ENCODE measurements around the gene KRTAP10-11.
"Not testable (repeated sequence)": the region's sequence is repeated elsewhere in the genome, so short reads cannot be mapped to it uniquely, and the experiment has no call there.

The KRTAP10-11 gene, protein sequence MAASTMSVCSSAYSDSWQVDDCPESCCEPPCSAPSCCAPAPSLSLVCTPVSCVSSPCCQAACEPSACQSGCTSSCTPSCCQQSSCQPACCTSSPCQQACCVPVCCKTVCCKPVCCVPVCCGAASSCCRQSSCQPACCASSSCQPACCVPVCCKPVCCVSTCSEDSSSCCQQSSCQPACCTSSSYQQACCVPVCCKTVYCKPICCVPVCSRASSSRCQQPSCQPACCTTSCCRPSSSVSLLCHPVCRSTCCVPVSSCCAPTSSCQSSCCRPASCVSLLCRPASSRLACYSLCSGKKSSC

DNA sequence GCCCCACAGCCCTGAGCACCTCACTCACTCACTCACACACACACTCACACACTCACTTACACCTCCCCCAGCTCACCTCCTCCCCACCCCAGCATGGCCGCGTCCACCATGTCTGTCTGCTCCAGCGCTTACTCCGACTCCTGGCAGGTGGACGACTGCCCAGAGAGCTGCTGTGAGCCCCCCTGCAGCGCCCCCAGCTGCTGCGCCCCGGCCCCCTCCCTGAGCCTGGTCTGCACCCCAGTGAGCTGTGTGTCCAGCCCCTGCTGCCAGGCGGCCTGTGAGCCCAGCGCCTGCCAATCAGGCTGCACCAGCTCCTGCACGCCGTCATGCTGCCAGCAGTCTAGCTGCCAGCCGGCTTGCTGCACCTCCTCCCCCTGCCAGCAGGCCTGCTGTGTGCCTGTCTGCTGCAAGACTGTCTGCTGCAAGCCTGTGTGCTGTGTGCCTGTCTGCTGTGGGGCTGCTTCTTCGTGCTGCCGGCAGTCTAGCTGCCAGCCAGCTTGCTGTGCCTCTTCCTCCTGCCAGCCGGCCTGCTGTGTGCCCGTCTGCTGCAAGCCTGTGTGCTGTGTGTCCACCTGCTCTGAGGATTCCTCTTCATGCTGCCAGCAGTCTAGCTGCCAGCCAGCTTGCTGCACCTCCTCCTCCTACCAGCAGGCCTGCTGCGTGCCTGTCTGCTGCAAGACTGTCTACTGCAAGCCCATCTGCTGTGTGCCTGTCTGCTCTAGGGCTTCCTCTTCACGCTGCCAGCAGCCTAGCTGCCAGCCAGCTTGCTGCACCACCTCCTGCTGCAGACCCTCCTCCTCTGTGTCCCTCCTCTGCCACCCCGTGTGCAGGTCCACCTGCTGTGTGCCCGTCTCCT lies at the start of gene KRTAP10-11:
Gene KRTAP10-11, plus strand, starts transcription at position 49 of the 856 bp plus-strand sequence. Its CDS starts 45 bp downstream, at position 94.
- DNase-seq (ENCODE audit: low read depth): not testable (repeated sequence)

DNA sequence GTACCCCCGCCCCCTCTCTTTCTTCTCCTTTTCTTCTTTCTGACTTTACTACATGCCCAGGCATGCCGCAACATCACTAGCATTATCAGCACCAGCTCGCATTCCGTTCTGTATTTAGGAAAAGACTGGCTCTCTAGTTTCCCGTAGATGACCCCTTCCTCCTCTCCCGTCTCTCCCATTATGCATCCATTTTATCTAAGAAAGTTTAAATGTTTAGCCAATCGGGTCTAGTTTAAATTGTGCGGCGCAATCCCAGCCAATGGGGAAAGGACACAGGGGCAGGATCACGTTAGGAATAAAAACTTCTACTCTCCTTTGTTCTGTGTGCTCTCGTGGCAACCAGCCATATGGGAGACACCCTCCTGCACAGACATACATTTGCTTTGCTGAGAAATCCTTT lies 48.2 kb upstream of the KRTAP10-11 start:
- no peak for DNase-seq (ENCODE audit: low read depth)

DNA sequence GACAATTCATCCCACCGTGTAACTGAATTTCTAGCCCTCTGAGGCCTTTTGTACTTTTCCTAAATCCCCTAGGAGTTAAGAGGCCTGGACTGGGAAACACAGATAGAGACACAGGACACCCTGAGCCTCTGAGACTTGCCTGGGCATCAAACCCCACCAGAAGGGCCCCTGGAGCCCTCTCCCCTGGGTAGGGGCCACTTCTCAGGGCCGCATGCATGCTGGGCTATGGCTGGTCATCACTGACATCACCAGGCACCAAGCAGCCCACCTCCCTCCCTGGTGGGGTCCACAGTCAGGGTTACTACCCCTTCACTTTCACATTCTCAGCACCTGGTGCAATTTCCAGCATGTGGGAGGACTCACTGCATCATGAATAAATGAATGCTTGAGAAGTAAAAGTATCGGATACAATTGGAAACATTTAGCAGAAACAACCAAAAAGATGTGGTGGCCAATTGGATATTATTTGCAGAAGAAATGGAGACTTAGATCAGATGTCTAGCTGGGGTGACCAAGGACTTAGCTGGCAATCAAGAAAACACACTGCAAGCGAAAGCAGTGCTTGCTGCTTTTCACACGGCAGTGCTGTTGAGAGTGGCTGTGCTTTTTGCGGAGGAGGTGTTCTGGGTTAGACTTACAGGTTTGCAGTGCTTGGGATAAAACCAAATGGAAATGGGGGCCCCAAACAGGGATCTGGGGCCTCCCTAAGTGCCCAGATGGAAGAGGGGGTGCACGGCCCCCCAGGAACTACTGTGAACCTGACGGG lies 46.8 kb upstream of the KRTAP10-11 start:
- no peak for DNase-seq (ENCODE audit: low read depth)

DNA sequence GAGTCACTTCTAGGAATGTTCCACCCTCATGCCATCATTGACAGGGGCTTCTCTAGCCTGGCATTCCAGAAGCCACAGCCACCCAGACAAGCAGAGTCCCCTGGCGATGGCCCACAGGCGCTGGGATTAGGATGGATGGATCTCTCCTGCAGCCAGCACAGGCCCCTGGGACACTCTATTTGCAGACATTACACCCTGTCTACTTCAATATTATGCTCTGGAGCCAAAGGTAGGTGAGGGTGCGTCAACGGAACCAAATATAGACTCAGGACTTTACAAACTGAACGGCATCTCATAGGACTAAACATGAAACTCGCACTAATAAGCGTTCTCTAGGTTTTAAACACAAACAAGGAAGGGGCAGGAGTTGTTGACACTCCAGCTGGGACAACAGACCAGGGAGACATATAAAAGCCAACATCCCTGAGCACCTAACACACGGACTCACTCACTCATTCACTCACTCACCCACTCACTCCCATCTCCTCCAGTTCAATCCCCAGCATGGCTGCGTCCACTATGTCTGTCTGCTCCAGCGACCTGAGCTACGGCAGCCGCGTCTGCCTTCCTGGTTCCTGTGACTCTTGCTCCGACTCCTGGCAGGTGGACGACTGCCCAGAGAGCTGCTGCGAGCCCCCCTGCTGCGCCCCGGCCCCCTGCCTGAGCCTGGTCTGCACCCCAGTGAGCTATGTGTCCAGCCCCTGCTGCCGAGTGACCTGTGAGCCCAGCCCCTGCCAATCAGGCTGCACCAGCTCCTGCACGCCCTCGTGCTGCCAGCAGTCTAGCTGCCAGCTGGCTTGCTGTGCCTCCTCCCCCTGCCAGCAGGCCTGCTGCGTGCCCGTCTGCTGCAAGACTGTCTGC lies 45.9 kb upstream of the KRTAP10-11 start, which contains the start of gene KRTAP10-7:
Gene KRTAP10-7, plus strand, starts transcription at position 480 of the 861 bp plus-strand sequence. Its CDS starts 25 bp downstream, at position 505.
- DNase-seq (ENCODE audit: low read depth): not testable (repeated sequence)

DNA sequence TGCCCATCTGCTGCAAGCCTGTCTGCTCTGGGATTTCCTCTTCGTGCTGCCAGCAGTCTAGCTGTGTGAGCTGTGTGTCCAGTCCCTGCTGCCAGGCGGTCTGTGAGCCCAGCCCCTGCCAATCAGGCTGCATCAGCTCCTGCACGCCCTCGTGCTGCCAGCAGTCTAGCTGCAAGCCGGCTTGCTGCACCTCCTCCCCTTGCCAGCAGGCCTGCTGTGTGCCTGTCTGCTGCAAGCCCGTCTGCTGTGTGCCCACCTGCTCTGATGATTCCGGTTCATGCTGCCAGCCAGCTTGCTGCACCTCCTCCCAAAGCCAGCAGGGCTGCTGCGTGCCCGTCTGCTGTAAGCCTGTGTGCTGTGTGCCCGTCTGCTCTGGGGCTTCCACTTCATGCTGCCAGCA lies 45.1 kb upstream of the KRTAP10-11 start:
- not testable (repeated sequence) for DNase-seq (ENCODE audit: low read depth)

DNA sequence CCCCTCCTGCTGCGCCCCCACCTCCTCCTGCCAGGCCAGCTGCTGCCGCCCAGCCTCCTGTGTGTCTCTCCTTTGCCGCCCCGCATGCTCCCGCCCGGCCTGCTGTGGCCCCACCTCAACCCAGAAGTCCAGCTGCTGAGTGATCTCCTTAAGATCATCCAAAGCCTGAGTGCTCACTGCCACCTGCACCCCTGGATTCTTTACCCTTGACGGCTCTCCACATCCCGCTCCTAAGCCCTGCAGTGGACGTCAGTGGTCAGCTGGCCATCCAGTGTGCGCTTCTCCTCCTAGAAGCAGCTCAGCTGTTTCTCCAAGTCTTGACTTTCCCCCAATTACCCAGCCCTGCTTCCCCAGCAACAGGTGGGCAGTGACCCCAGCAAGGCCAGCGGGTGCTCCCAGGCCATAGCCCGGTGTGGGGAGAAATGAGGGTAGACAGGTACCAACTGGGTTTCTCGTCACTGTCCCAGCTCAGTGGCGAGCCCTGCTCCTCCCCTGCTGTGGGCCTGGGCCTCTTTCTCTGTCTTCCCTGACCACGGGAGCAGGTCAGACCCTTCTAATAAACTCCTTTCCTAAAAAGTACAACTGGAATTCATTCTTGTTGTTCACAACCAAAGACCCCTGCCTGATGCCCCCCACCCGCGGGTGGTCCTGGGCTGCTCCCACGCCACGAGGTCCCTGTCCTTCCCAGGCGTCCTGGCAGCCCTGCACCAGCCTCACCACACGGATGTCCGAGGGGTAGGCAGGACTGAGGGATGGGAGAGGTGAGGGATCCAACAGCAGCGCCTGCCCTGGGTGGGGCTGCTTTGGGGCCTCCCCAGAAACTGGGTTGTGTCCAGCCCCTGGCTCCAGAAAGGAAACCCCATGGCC lies 44.4 kb upstream of the KRTAP10-11 start:
- no peak for DNase-seq (ENCODE audit: low read depth)

DNA sequence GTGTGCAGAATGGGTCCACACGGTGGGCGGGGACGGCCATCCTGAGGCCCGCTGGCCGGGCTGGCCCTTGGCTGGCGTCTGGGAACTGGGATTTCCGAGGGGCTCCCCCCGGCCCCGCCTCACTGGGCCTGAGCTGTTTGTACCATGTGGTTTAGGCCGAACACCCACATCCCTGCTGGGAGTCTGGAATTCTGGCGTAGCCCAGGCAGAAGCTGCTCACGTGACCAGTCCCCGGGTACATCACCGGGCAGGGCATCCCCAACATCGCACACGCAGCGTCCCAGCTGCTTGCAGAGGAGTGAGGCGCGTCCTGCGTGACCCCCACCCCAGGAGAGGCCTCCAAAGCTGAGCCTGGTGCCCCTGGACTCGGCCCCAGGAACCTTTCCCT lies 43.8 kb upstream of the KRTAP10-11 start:
- DNase-seq (ENCODE audit: low read depth): no peak

DNA sequence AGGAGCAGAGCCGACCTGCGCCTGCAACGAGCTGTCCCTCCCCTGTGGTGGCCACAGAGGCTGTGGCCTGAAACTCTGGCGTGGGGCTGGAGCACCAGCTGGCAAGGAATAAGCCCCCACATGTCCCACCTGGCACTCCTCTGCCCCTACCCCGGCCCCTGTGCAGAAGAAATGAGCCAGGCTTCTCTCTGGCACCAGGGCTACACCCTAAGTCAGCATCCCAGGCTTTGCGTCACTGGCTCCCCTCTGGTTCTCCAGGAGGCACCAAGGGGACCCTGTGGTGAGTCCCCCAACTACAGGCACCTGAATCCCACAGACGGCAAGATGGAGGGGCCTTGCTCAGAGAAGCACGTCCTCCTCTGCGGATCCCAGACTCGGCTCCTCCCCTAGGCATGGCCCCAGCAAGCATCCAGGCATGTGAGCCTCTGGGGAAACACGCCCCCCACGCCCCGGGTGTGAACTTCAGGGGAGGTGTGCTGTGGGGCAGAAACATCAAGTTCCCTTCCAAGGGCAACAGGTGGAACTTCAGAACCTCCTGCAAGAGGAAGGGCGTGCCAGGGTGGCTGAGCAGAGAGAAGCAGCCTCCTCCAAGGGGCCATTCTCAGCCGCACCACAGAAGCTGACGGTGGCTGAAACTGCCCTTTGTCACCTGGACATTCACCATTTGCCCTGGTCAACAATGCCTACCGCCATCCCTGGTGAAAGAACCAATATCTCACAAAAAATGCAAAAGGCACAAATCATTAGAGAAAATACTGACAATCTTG lies 42.9 kb upstream of the KRTAP10-11 start:
- no peak for DNase-seq (ENCODE audit: low read depth)

DNA sequence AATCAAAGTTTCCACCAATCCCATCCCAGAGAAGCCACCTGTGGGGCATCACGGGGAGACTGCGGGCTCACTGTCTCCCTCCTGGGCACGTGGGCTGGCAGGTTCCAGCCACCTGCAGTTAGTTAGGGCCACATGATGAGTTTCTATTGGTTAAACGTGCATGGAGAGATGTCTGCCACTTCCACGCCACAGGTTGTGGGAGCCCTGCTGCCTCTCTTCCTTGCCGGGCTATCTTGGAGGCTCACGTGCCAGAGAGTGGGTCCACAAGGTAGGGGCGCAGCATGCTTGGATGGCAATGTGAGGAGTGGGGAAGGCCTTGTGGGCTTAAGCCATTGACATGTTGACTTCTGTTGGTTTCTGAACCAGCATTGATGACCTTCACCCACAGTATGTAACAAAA lies 42.3 kb upstream of the KRTAP10-11 start:
- no peak for DNase-seq (ENCODE audit: low read depth)

DNA sequence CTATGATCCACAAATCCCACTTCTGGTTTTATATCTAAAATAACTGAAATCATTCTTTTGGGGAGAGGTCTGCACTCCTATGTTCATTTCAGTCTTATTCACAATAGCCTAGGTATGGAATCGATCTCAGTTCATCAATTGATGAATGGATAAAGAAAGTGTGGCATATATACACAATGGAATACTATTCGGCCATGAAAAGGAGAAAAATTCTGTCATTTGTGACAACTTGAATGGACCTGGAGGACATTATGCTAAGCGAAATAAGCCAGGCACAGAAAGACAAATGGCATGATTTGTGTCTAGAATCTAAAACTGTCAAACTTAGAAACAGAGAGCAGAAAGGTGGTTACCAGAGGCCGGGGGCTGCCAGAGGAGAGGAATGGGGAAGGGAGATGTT lies 39.7 kb upstream of the KRTAP10-11 start:
- no peak for DNase-seq (ENCODE audit: low read depth)

DNA sequence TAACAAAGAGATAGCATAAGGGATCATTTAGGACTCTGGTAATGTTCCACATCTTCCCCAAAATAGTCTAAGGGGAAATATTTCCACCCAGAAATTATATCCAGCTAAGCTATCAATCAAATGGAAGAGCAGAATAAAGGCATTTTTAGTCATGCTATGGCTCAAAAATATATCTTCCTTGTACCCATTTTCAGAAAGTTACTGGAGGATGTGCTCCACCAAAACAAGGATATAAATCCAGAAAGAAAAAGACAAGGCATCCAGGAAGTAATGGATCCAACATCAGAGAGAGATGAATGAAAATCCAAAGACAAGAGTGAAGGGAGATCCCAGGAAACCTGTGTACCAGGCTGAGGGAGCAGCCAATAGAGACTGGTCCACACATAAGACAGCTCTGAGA lies 37.0 kb upstream of the KRTAP10-11 start:
- DNase-seq (ENCODE audit: low read depth): no peak

DNA sequence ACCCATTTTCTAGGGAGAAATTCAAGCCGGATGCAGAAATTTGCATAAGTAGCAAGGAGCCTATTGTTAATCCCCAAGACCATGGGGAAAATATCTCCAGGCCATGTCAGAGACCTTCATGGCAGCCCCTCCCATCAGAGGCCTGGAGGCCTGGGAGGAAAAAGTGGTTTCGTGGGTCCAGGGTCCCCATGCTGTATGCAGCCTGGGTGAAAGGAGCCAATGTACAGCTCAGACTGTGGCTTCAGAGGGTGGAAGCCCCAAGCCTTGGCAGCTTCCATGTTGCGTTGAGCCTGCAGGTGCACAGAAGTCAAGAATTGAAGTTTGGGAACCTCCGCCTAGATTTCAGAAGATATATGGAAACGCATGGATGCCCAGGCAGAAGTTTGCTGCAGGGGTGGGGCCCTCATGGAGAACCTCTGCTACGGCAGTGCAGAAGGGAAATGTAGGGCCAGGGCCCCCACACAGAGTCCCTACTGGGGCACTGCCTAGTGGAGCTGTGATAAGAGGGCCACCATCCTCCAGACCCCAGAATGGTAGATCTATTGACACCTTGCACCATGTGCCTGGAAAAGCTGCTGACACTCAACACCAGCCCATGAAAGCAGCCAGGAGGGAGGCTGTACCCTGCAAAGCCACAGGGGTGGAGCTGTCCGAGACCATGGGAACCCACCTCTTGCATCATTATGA lies 35.9 kb upstream of the KRTAP10-11 start:
- not testable (repeated sequence) for DNase-seq (ENCODE audit: low read depth)

DNA sequence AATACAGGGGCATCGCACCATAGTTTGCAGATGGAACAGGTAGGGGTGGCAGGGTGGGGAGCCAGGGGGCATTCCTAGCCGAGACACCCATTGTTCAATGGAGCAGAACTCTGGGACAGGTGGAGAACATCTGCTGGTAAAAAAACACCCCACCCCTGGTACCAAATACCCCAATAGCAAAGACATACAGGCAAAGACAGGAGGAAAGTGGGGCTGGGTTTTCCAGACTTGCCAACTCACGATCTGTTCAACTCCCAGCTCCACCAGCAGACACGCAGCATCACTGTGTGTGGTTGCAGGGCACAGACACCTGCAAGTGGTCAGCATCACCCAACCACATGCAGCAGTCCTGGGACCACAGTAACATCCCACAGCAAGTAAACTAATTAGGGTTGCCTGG lies 34.7 kb upstream of the KRTAP10-11 start:
- no peak for DNase-seq (ENCODE audit: low read depth)

DNA sequence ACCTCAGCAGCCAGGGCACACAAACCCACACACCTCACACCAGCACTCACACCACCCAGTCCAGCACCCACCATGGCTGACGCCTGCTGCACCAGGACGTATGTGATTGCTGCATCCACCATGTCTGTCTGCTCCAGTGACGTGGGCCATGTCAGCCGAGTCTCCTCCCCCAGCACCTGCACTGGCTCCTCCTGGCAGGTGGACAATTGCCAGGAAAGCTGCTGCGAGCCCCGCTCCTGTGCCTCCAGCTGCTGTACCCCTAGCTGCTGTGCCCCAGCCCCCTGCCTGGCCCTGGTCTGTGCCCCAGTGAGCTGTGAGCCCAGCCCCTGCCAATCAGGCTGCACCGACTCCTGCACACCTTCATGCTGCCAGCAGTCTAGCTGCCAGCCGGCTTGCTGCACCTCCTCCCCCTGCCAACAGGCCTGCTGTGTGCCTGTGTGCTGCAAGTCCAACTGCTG lies 34.2 kb upstream of the KRTAP10-11 start, which contains the start of gene KRTAP10-8:
Gene KRTAP10-8, plus strand, starts transcription at position 51 of the 458 bp plus-strand sequence. Its CDS starts 22 bp downstream, at position 73.
- no peak for DNase-seq (ENCODE audit: low read depth)

DNA sequence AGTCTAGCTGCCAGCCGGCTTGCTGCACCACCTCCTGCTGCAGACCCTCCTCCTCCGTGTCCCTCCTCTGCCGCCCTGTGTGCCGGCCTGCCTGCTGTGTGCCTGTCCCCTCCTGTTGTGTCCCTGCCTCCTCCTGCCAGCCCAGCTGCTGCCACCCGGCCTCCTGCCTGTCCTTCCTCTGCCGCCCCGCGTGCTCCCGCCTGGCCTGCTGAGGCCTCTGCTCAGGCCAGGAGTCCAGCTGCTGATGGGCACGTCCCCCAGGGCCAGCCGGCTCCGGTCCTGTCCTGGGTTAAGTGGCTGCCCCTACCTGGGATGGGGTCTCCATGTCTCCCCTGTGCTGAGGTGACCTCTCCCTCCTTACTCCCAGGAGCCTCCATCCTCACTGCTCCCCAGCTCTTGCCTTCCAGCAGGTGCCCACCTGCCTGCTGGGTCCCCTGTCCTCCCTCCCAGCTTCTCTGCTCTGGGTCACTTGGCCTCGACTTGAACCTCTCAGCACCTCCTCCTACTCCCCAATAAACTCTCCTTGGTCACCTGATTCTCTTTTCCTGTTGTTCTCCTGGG lies 33.5 kb upstream of the KRTAP10-11 start:
- DNase-seq (ENCODE audit: low read depth): no peak

DNA sequence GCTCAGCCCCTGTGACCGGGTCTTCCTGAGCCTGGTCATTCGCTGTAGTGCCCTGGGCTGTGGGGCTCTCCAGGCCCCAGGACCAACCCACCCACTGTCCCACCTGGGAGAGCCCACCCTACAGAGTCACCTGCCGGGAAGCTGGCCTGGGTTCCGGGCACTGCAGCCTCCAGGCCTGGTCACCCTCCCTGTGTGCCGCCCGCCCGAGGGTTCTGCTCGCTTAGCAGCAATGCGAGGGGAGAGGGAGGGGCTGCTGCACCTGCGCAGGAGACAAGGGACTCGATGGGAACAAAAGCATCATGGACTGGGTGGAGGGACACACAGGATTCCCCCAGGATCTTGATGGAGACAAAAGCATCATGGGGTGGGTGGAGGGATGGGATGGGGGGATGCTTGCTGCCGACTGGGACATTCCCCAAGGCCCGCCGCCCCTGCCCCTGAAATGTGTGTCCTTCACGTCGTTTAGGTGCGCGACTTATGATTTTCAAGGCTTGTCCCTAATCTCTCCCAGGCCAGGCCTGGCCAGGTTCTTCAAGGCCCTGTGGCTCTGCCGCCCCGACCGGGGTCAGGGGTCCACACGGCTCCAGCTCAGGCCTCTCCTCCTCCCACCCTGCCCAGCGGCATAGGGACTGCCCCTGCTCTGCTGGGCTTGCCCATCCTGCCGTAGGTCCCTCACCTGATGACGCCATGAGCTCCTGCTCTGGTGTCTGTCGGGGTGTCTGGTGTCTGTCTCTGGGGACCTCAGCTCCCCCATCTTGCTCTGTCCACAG lies 32.6 kb upstream of the KRTAP10-11 start:
- no peak for DNase-seq (ENCODE audit: low read depth)

DNA sequence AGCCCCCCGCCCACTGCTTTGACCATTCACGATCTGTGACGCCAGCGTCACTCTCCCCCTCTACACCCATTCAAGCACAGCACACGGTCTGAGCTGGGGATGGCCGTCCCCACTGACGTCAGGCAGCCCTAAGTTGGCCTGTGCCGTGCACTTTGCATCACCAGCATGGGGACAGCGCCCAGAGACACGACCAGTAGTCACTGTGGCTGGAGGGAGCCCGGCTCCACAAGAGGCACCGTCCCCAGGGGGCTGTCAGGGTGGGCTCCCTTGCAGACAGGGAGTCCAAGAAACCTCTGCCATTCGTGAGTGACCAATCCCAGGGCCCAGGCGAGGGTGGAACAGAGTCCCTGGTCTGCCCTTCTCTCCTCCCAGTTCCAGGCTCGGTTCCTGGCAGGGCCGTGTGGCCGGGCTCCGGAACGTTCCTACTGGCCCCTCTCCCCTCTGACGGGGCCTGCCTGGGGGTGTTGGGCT lies 32.0 kb upstream of the KRTAP10-11 start:
- DNase-seq (ENCODE audit: low read depth): no peak

Data from ELR (cell line).